Activated CD4-positive, alpha-beta T cell treated with anti-CD3 and anti-CD28 coated beads, Interleukin-2, amount 10 ng/mL, durations not matched to agents 7 days and 5 days (primary cell): ENCODE measurements around the gene NDST1. TPM values are rescaled to one million over a fixed set of nuclear protein-coding genes. Genes with fewer than 3 reads are reported as not detected.
"Not testable (repeated sequence)": the region's sequence is repeated elsewhere in the genome, so short reads cannot be mapped to it uniquely, and the experiment has no call there.

ENCODE experiments used
- CTCF ChIA-PET: fragments of 350-600 bp; sonication (Branson Sonifier 250); formaldehyde crosslinking; loops from one replicate; lab custom pipeline; 2021; ENCODE audit warnings: antibody characterized with exemption; lab: Charles Lee
- POLR2A ChIA-PET: fragments of 350-600 bp; sonication (Branson Sonifier 250); formaldehyde crosslinking; loops from one replicate; lab custom pipeline; 2021; ENCODE audit warnings: antibody characterized with exemption; lab: Charles Lee
- DNase-seq: peaks from one replicate; pipeline ENCODE4 v3.0.0-alpha.2; 2020
- H3K27ac Mint-ChIP-seq: one replicate; pipeline ENCODE4 v1.8.0; 2021; ENCODE audit warnings: mild to moderate bottlenecking, moderate library complexity, mixed read lengths
- H3K27me3 Mint-ChIP-seq: one replicate; pipeline ENCODE4 v1.8.0; 2021; ENCODE audit warnings: mixed read lengths
- H3K36me3 Mint-ChIP-seq: one replicate; pipeline ENCODE4 v1.8.0; 2021; ENCODE audit warnings: low read depth, mixed read lengths
- H3K4me1 Mint-ChIP-seq: one replicate; pipeline ENCODE4 v1.8.0; 2021; ENCODE audit warnings: mixed read lengths
- H3K4me3 Mint-ChIP-seq: one replicate; pipeline ENCODE4 v1.8.0; 2021; ENCODE audit warnings: mild to moderate bottlenecking, moderate library complexity, mixed read lengths
- H3K9me3 Mint-ChIP-seq: one replicate; pipeline ENCODE4 v1.8.0; 2021; ENCODE audit warnings: mixed read lengths
- total RNA-seq, 2 experiments: library from RNA; stranded (reverse); gene quantifications; one replicate each; pipeline ENCODE4 v1.2.3, GENCODE V29; 2021

The NDST1 gene
- total RNA-seq, result under 1 TPM; 0.50 to 0.71 TPM

DNA sequence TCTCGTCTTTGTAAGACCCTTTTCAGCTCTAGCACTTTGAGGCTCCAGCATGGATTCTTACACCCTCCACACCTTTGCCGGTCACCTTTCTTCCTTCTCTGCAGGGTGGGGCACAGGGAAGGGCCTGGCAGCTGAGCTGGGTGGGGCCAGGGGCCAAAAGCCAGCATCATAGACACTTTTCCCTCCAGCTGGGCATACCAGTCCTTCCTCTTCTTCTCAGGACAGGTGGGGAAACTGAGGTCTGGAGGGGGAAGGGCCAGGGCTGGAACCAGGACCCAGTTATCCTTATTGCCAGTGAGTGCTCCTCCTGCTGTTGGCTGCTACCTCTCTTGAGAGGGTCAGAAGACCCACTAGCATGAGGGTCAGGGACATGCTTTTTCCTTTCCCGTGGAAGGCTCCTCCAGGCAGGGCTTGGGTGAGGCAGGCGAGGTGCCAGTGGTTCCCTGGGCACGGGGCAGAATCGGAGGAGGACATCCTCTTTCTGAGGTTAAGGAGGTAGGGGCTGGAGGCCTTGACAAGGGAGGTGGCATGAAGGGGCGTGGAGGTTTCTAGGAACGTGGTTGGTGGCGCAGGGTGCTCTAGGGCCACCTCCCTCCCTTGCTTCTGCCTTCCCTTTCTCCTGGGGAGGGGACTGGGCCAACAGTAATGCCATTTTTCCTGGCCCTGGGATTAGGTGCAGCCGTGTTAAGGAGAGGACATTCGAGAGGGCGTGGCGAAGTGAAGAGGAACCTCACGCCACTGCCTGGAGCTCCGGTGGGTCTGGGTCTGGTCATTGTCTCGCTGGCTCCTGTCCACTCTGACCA, at the start of gene NDST1:
TSS of gene NDST1 (plus strand) at position 658 of the 803 bp plus-strand sequence. CDS start 13,124 bp downstream, outside the sequence.
- ChIA-PET CTCF (interaction anchor here (0.6 to 0.9 kb wide), 2 partner anchors 86 to 932 kb away, joined by 3 read pairs; no protein-coding TSS in a partner anchor), POLR2A (no interaction called here)
- Mint-ChIP-seq H3K36me3 (no peaks in the 10 kb centered on the region), H3K4me1 (no peaks in the 10 kb centered on the region), H3K4me3 (no peak within 1 kb of the TSS), H3K27me3 (no peaks in the 10 kb centered on the region), H3K9me3 (no peaks in the 10 kb centered on the region), H3K27ac (no peak within 1 kb of the TSS)
- no peak for DNase-seq

DNA sequence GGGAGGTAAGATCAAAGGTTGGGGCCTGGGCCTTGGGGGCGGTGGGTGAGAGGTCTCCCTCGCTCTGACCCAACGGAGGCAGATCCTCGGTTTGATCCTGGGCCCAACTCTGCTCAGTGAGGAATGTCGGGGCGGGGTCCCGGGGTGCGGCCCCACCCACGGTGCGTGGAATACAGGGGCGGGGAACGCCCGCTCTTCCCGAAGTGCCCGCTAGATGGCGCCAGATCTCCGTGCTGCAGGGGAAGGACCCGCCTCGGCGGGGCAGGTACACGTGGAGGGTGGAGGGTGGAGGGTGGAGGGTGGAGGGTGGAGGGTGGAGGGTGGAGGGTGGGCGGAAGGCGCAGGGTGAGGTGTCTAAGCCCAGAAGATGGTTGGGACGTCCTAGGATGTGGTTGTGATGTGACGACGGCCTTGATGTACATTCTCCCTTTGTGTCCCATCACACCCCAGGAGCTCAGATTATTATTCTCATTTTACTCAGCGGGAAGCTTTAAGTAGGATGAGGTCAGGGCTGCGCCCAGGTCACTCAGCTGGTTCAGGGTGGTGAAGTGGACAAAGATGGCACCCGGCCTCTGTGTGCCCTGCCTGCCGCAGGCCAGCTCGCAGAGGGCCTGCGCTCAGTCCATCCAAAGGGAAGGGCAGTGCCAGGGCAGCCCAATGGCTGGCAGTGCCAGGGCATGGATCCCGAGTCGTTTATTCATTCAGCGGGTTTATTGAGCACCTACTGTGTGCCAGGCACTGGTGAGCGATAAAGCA, 49.0 kb upstream of the NDST1 start:
- CTCF ChIA-PET, result interaction anchor here (0.6 to 1.6 kb wide), 11 partner anchors 9 to 392 kb away, joined by 3 to 10 read pairs (median 3); partner anchors contain the start of gene RPS14
- peak overlapping the region; percentile 84 for H3K27ac Mint-ChIP-seq

DNA sequence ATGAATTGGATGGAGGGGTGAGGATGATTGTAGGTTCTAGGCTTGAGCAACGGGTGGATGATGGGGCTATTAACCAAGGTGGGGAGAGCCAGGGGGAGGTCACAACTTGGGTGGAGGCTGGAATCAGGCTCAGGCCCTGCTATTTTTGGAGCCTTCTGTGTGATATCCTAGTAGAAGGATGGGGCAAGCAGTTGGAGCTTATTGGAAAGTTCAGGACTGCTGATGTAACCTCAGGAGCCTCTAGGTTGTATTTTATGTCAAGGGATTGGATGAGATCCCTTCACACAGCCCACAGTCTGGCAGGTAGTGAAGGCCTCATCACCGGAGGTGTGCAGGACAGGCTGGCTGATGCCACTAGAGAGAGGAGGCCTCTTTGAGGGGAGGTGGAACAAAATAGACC, 47.1 kb upstream of the NDST1 start:
- peaks cover 43% of the 10 kb centered on the region for H3K4me1 Mint-ChIP-seq

More for the DNA sequence above, 49.0 kb upstream of the NDST1 start:
- H3K27me3 Mint-ChIP-seq, result no peaks in the 10 kb centered on the region
- no peaks in the 10 kb centered on the region for H3K9me3 Mint-ChIP-seq
- peak; percentile 86 for DNase-seq
- POLR2A ChIA-PET, result interaction anchor here (0.5 to 0.6 kb wide), 2 partner anchors 325 to 387 kb away, joined by 3 to 4 read pairs; partner anchors contain the start of gene IRGM
- H3K36me3 Mint-ChIP-seq, result no peaks in the 10 kb centered on the region
- peak overlapping the region; percentile 36 for H3K4me3 Mint-ChIP-seq
- peaks cover 43% of the 10 kb centered on the region for H3K4me1 Mint-ChIP-seq

DNA sequence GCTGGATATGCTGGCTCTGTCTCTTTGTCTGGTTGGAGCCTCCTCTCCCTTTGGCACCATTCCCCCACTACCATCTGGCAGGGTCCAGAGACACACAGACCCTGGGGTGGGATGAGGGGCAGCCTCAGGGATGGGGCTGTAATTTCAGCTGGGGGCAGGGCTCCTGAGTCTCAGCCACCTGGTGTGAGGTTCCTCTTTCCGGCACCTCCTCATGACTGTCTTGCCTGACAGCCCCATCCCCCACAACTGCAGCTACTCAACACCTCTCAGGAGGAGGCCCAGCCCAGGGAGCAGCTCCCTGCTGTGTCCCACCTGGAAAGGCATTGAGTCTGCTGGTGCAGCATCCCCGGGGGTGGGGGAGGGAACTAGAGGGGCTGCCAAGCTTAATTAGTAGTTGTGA, 46.7 kb upstream of the NDST1 start:
- CTCF ChIA-PET, result interaction anchor here (1.2 to 1.5 kb wide), 3 partner anchors 11 to 240 kb away, joined by 3 to 4 read pairs (median 4); partner anchors contain the start of gene RBM22
- no peaks in the 10 kb centered on the region for H3K27me3 Mint-ChIP-seq
- POLR2A ChIA-PET, result no interaction called here
- H3K9me3 Mint-ChIP-seq, result no peaks in the 10 kb centered on the region
- H3K27ac Mint-ChIP-seq, result peak overlapping the region; percentile 71
- peak; percentile 26 for DNase-seq
- H3K36me3 Mint-ChIP-seq, result no peaks in the 10 kb centered on the region
- peaks cover 43% of the 10 kb centered on the region for H3K4me1 Mint-ChIP-seq
- no peak overlapping the region for H3K4me3 Mint-ChIP-seq

More for the DNA sequence above, 47.1 kb upstream of the NDST1 start:
- ChIA-PET CTCF (interaction anchor here (0.6 to 1.5 kb wide), 4 partner anchors 11 to 631 kb away, joined by 3 to 4 read pairs (median 4); partner anchors contain the start of gene RBM22), POLR2A (no interaction called here)
- H3K27ac Mint-ChIP-seq, result peak overlapping the region; percentile 71
- no peak for DNase-seq
- no peak overlapping the region for H3K4me3 Mint-ChIP-seq
- H3K36me3 Mint-ChIP-seq, result no peaks in the 10 kb centered on the region
- no peaks in the 10 kb centered on the region for H3K27me3 Mint-ChIP-seq
- H3K9me3 Mint-ChIP-seq, result no peaks in the 10 kb centered on the region

DNA sequence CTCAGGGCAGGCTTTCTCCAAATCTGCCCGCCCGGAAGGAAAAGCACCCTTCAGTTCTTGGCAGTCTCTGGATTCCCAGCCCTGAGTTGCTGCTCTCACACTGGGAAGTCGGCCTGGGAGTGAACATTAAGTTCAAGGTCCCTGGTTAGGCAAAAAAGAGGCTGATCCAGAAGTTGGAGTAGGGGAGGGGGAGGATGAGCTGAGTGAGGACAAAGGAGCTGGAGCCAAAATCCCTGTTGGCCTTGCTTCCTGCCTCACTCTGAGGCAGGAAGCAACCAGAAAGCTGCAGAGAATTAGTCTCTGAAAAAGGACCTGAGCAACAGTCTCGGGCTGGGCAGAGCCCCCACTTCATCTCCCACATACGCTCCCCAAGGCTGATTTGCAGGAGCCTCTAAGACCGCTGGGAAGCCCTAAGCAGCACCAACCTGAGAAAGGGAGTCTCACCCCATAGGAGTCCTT, 43.3 kb upstream of the NDST1 start:
- no peak overlapping the region for H3K4me3 Mint-ChIP-seq
- POLR2A ChIA-PET, result no interaction called here

DNA sequence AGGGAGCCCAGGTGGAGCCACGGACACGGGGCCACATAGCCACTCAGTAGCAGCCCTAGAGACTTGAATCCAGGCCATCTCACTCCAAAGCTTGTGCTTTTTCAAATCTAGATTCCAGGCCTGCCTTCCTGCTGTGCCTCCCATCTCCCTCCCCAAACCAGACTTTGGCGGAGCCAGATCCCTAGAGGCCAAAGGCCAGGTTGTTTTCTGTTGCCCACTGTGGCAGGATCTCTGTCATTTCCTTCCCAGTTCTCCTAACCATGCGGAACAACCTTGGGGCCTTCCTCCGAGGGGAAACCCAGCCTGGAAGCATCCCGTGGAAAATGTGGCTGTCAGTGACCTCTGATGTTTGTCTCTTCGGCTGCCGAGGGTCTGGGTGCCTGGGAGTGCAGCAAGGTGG, 42.0 kb upstream of the NDST1 start:
- peaks cover 10% of the 10 kb centered on the region for H3K4me1 Mint-ChIP-seq
- H3K27ac Mint-ChIP-seq, result no peak overlapping the region
- CTCF ChIA-PET, result no interaction called here
- H3K4me3 Mint-ChIP-seq, result no peak overlapping the region
- H3K9me3 Mint-ChIP-seq, result no peaks in the 10 kb centered on the region
- H3K27me3 Mint-ChIP-seq, result no peaks in the 10 kb centered on the region
- no peaks in the 10 kb centered on the region for H3K36me3 Mint-ChIP-seq
- POLR2A ChIA-PET, result no interaction called here
- DNase-seq, result no peak

More for the DNA sequence above, 43.3 kb upstream of the NDST1 start:
- Mint-ChIP-seq H3K4me1 (peaks cover 17% of the 10 kb centered on the region), H3K27me3 (no peaks in the 10 kb centered on the region), H3K27ac (no peak overlapping the region), H3K36me3 (no peaks in the 10 kb centered on the region), H3K9me3 (no peaks in the 10 kb centered on the region)
- DNase-seq, result no peak
- CTCF ChIA-PET, result interaction anchor here (1.9 kb wide), 1 partner anchor 15 kb away, joined by 6 read pairs; the partner anchor contains the start of gene RPS14

DNA sequence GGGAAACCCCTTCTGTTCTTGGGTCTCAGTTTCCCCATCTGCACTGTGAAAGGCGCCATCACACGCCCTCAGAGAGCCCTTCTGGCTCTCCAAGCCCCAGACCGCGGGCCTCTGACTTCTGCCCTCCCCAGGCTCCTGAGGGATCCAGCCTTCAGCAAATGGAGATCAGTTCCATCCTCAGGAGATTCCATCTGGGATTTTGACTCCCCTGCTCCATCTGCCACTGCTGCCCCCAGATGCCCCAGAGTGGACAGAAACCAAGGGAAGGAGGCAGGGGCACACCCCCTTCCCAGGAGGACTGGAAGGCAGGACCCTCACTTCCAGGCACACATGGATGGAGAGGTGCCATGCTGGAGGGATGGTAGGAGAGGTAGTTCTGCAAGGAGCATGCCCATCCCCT, 39.7 kb upstream of the NDST1 start:
- CTCF ChIA-PET, result interaction anchor here (0.6 kb wide), 1 partner anchor 210 kb away, joined by 3 read pairs; no protein-coding TSS in a partner anchor
- Mint-ChIP-seq H3K36me3 (no peaks in the 10 kb centered on the region), H3K4me3 (no peak overlapping the region), H3K27ac (no peak overlapping the region), H3K9me3 (no peaks in the 10 kb centered on the region), H3K4me1 (no peaks in the 10 kb centered on the region), H3K27me3 (no peaks in the 10 kb centered on the region)
- POLR2A ChIA-PET, result no interaction called here
- no peak for DNase-seq

DNA sequence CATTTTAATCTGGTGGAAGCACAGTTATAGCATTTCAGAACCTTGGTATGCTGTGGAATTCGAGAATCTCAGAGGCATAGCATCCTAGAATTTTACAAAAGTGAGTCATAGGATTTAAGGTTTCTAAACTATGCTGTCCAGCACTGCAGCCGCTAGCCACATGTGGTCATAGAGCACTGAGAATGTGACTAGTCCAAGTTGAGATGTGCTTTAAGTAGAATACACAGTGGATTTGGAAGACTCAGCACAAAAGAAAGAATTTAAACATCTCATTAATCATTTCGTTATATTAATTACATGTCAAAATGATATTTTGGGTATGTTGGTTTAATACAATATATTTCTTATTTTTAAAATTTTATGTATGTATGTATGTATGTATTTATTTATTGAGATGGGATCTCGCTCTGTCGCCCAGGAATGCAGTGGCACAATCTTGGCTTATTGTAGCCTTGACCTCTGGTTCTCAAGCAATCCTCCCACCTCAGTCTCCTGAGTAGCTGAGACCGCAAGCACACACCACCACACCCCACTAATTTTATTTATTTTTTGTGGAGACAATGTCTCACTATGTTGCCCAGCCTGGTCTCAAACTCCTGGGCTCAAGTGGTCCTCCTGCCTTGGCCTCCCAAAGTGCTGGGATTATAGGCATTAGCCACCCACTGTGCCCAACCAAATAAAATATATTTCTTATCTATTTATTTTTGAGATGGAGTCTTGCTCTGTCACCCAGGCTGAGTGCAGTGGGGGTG, 38.0 kb upstream of the NDST1 start:
- H3K9me3 Mint-ChIP-seq, result no peaks in the 10 kb centered on the region
- DNase-seq, result no peak
- ChIA-PET POLR2A (no interaction called here), CTCF (no interaction called here)
- no peak overlapping the region for H3K4me3 Mint-ChIP-seq
- no peak overlapping the region for H3K27ac Mint-ChIP-seq
- no peaks in the 10 kb centered on the region for H3K4me1 Mint-ChIP-seq
- H3K36me3 Mint-ChIP-seq, result no peaks in the 10 kb centered on the region
- no peaks in the 10 kb centered on the region for H3K27me3 Mint-ChIP-seq

DNA sequence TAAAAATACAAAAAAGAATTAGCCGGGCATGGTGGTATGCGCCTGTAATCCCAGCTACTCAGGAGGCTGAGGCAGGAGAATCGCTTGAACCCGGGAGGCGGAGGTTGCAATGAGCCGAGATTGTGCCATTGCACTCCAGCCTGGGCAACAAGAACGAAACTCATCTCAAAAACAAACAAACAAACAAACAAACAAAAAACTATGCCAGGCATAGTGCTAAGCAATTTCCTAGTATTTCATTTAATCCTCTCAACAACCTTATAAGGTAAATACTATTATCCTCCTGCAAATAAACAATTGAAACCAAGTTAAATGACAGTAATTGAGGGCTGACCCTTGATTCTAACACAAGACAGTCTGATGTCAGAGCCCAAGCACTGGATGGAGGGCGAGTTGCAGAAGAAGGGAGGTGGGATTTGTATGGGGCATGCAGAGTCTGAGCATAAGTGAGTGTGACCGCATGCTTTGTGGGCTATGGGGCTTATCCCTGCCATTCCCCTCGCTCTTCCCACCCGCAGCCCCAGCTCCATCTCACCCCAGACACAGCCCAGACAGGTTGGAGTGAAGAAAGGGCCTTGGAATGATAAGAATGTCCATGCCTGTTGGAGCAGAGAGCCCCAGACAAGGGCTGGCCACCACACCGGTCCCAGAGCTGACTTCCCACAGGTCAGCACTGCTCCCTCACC, 34.1 kb upstream of the NDST1 start:
- no peaks in the 10 kb centered on the region for H3K9me3 Mint-ChIP-seq
- no peaks in the 10 kb centered on the region for H3K36me3 Mint-ChIP-seq
- ChIA-PET CTCF (no interaction called here), POLR2A (no interaction called here)
- no peaks in the 10 kb centered on the region for H3K4me1 Mint-ChIP-seq
- no peak overlapping the region for H3K4me3 Mint-ChIP-seq
- no peak overlapping the region for H3K27ac Mint-ChIP-seq
- H3K27me3 Mint-ChIP-seq, result no peaks in the 10 kb centered on the region
- DNase-seq, result no peak

DNA sequence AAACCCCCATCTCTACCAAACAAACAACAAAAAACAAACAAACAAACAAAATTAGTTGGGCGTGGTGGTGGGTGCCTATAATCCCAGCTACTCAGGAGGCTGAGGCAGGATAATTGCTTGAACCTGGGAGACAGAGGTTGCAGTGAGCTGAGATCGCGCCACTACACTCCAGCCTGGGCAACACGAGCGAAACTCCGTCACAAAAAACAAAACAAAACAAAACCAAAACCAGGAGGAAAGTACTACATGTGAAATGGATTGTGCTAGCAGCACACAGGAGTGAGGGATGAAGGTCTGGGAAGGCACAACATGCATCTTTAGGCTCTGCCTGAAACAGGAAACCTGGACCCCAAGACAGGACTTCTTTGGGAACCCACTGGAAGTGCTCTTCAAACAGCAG, 31.4 kb upstream of the NDST1 start:
- H3K36me3 Mint-ChIP-seq, H3K27me3 Mint-ChIP-seq, CTCF ChIA-PET, H3K4me1 Mint-ChIP-seq, POLR2A ChIA-PET, DNase-seq, H3K4me3 Mint-ChIP-seq, H3K27ac Mint-ChIP-seq, H3K9me3 Mint-ChIP-seq: not testable (repeated sequence)

DNA sequence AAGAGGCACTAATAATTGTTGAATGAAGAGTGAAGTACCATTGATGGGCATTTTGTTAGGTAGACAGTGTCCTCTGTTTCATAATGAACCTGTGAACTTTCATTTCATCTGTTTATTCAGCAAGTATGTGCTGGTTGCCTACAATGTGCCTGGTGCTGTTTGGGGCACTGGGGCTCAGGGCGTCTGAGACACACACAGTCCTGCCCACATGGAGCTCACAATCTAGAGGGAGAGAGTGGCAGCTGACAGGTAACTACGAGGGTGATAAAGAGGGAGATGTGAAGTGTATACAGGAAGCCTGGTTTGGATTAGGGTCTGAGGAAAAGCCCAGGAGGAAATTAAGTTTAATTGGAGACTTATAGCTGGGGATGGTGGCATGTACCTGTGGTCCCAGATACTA, 28.5 kb upstream of the NDST1 start:
- Mint-ChIP-seq H3K36me3 (no peaks in the 10 kb centered on the region), H3K27ac (no peak overlapping the region), H3K9me3 (no peaks in the 10 kb centered on the region), H3K27me3 (peaks cover 6% of the 10 kb centered on the region), H3K4me3 (no peak overlapping the region), H3K4me1 (no peaks in the 10 kb centered on the region)
- CTCF ChIA-PET, result interaction anchor here (0.6 to 1.6 kb wide), 3 partner anchors 23 to 64 kb away, joined by 3 to 4 read pairs (median 3); partner anchors contain the start of gene RPS14
- POLR2A ChIA-PET, result no interaction called here
- no peak for DNase-seq

DNA sequence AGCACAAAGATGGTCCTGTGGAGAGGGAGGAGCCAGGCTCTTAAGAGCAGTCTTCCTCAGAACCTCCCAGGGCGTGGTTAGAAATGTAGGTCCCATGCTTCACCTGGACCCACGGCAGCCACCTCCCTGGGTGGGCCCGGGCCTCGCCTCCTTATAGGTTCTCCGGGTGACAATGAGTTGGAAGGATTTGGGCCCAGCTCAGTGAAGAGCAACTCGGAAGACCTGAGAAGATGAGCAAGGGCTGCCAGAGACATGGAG, 26.3 kb upstream of the NDST1 start:
- CTCF ChIA-PET, result interaction anchor here (1.0 kb wide), 1 partner anchor 9 kb away, joined by 3 read pairs; no protein-coding TSS in a partner anchor
- H3K27me3 Mint-ChIP-seq, result peaks cover 12% of the 10 kb centered on the region
- H3K36me3 Mint-ChIP-seq, result no peaks in the 10 kb centered on the region
- H3K4me3 Mint-ChIP-seq, result no peak overlapping the region
- DNase-seq, result no peak
- no peaks in the 10 kb centered on the region for H3K9me3 Mint-ChIP-seq
- H3K27ac Mint-ChIP-seq, result no peak overlapping the region
- peaks cover 2% of the 10 kb centered on the region for H3K4me1 Mint-ChIP-seq
- POLR2A ChIA-PET, result no interaction called here
